DLD1 (cell line): ENCODE results near the gene BCAR3.
"Not testable (repeated sequence)": the region's sequence is repeated elsewhere in the genome, so short reads cannot be mapped to it uniquely, and the experiment has no call there.

Experiments used
- in situ Hi-C: cut with HindIII; loops from 2 replicates; pipeline ENCODE4 v1.10.0; 2017; ENCODE audit warnings: low sequenced_read_pairs

The BCAR3 gene

GRCh38 chr1:93690341-93690740 lies 8.7 kb upstream of the BCAR3 start:
- in situ Hi-C loops: no loop called here

- in situ Hi-C loops: no loop called here
These were observed 8.0 kb upstream of the BCAR3 start for GRCh38 chr1:93689521-93690223.

DNA sequence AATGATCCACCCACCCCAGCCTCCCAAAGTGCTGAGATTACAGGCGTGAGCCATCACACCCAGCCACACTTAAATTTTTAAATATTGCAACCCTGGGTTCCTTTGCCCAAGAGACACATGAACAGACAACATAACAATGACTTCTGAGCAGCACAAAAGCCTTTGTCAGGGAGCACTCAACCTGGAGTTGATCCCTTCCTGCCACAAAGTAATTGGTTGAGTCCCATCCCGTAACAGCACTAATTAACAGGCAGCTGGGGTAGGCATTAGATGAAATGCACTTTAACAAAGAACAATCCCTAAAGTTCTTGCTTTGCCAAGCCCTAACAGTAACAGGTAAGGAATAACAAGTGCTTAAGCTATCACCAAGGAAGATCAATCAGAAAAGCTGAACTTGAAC lies 5.9 kb upstream of the BCAR3 start:
- in situ Hi-C loops: no loop called here

GRCh38 chr1:93686504-93687250 lies 5.0 kb upstream of the BCAR3 start:
- in situ Hi-C loops: no loop called here

DNA sequence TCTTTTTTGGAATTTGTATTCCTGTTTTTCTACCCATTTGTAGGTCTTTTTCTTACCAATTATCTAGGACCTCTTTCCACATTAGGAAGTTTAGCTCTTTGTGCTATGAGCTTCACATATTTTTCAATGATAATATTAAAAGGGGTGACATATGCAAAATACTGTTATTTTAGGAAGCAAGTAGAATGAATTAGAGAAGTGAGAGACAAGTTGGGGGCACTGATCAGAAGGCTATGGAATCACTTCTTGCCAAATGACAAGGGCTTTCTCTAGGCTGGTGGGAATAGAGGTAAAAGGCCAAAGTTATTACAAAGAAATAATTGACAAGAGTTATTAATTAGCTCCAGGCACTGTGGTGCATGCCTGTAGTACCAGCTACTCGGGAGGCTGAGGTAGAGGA lies 4.3 kb upstream of the BCAR3 start:
- in situ Hi-C loops: no loop called here

DNA sequence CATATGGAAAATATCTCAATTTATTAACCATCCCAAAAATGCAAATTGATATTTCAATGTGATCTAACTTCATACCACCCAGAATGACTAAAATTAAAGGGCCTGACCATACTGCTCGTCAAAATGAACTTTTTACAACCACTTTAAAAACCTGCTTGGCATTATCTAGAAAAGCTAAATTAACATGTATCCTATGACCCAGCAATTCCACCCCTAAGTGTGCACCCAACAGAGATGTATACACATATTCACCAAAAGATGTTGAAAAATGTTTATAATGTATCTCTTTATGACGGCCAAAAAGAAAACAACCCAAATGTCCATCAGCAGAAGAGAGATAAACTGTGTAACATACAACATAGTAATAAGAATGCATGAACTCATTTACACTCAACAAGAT lies 1.6 kb upstream of the BCAR3 start:
- in situ Hi-C loops: no loop called here

DNA sequence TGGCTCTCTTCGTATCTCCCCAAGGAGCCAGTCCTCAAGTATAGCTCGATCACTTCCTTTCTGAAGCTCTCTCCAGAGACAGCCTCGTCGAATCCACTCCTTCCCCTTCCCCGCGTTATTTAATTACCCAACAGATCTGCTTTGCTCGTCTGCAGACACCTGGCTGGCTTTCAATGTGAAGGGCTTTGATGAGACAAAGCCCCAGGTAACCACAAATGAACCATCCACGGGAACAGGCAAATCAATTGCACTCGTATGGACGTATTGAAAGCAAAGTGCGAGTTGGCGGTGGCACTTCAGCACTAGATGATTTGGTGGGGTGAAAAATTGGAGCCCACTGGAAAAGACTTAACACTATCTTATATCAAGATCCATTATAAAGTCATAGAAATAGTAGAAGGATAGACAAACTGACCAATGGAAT lies 364 bp upstream of the BCAR3 start:
- in situ Hi-C loops: no loop called here

GRCh38 chr1:93680420-93681100 lies 1.1 kb downstream of the BCAR3 start:
- in situ Hi-C loops: no loop called here

GRCh38 chr1:93680076-93680419 lies 1.6 kb downstream of the BCAR3 start:
- in situ Hi-C loops: no loop called here

- in situ Hi-C loops: no loop called here
These were observed 2.1 kb downstream of the BCAR3 start for GRCh38 chr1:93679546-93679945.

DNA sequence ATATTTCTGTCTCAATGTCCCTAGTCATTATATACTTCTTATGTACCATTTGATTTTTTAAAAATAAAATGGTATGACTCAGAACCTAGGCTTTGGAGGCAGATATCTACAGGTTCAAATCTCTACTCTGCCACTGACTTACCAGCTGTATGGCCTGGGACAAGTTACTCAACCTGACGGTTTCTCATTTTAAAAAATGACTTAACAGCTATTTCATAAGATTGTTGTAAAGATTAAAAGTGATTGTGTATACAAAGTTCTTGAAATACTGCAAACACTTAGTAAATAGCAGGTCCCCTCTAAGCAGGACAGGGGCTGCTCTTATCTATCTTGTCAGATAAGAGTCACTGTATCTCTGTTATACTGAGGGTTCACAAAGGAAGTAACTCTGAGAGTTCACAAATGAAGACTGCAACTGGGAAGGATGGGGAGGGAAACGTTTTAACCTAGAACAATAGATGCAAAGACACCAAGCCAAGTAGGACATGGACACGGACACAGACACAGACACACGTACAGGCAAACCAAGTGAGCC lies 2.6 kb downstream of the BCAR3 start:
- in situ Hi-C loops: no loop called here

DNA sequence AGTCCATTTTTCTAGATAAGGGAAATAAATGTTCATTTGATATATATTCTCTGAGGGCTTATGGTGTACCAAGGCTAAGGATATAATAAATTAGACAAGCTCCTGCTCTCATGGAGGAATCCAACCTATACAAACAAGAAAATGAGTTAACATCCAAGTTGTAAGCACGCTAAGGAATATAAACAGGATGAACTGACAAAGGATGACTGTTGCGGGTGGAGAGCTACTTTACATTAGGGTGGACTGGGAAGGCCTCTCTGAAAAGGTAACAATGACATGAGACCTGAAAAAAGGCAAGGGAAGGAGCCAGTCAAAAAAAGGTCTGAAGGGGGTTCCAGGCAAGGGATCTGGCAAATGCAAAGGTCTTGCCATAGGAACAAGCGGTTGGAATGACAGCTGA lies 3.1 kb downstream of the BCAR3 start:
- in situ Hi-C loops: no loop called here

DNA sequence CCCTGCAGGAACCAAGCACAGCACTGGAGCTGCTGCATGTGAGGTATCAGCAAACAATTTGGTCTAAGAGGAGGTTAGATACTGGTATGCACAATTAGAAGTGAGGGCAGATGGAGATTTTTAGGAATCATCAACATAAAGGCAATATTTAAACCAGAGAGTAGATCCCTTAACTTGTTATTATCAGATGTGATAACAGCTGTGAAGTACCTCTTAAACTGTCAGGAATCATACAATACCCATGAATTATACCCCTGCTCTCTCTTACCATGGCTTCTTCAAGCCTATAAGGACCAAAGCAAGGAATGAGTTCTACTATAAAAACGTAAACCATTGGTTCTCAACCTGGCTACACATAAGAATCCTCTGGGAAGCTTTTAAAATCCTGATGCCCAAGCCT lies 3.9 kb downstream of the BCAR3 start:
- in situ Hi-C loops: no loop called here

- in situ Hi-C loops: no loop called here
These were observed 5.2 kb downstream of the BCAR3 start for GRCh38 chr1:93676427-93676826.

DNA sequence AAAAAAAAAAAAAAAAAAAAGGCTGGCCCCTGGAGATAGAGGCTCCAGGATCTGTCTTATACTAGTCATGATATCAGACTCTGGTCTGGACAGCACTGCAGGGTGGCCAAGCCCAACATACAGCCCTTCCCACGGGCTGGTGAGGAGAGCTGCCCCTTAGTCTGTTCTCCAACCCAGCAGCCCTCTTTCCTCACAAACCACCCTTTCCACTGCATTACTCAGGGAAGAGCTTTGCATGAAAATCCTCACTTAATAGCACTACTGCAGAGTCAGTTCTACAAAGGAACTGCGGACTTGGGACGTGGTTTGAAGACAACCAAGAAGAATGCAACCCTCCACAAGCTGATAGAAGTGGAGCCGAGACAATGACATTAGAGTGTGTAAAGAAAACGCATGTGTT lies 5.7 kb downstream of the BCAR3 start:
- in situ Hi-C loops: no loop called here

GRCh38 chr1:93675271-93675670 lies 6.4 kb downstream of the BCAR3 start:
- in situ Hi-C loops: no loop called here

GRCh38 chr1:93674071-93674470 lies 7.6 kb downstream of the BCAR3 start:
- in situ Hi-C loops: not testable (repeated sequence)

- in situ Hi-C loops: no loop called here
These were observed 8.3 kb downstream of the BCAR3 start for GRCh38 chr1:93673163-93673829.

DNA sequence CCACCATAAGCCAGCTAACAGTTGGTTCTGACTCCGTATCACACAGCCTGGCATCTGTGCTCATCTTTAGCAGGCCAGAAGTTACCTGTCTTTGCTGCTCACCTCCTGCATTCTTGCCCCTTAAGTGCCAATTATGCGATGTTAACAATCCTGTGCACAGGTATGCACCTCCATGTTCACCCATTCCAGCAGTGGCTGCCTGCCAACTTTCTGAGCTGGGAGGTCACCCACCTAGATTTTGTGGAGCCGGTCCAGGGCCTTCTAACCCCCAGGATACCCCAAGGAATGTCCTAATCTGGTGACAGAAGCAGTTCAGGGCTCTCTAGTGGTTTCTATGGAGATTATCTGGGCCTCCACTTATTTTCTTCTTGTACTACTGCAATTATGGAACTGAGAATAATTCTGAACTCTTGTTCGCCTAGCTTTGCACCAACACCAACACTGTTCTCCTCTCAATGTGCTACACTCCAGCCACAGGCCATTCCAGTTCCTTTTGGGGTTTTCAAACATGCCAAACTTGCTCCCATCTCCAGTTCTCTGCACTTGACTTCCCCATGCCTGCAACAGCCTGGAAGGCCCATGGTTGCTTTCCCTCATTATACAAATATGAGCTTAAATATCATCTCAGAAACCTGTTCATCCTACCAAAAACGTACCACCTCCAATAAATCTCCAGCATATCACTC lies 9.0 kb downstream of the BCAR3 start:
- in situ Hi-C loops: no loop called here

- in situ Hi-C loops: no loop called here
These were observed 9.6 kb downstream of the BCAR3 start for GRCh38 chr1:93672069-93672468.
